Right lobe of liver (tissue), 6 donors: ENCODE data around the gene ALDH2. TPM values are rescaled to one million over a fixed set of nuclear protein-coding genes. Genes with fewer than 3 reads are reported as not detected.
"Not testable (repeated sequence)": the region's sequence is repeated elsewhere in the genome, so short reads cannot be mapped to it uniquely, and the experiment has no call there.

Experiments
- ATAC-seq, 4 donors: fragments of 200-7000 bp; cut with Tn5 transposase; one replicate each; pipeline ENCODE4 v1.9.1; 2020; ENCODE audit warnings: mild to moderate bottlenecking in 4 of 4, moderate library complexity in 4 of 4
- DNase-seq, 3 donors: peaks; one replicate each; pipeline ENCODE4 v3.0.0-alpha.2; 2020
- H3K27ac ChIP-seq, 3 donors: fragments of 200-600 bp; one replicate each; pipeline ENCODE4 v1.8.0; 2022
- H3K27me3 ChIP-seq, 2 donors: fragments of 200-600 bp; one replicate each; pipeline ENCODE4 v1.8.0; 2022
- H3K36me3 ChIP-seq, 4 donors: fragments of 200-600 bp; sonication (generic) in 1 of 4; one replicate each; pipeline versions ENCODE4 v1.5.1 to v1.8.0; 2017 to 2022; ENCODE audit warnings: control low read depth in 1 of 4
- H3K4me1 ChIP-seq, 4 donors: fragments of 200-600 bp; sonication (generic) in 1 of 4; one replicate each; pipeline versions ENCODE4 v1.5.1 to v1.8.0; 2017 to 2022; ENCODE audit warnings: control low read depth in 1 of 4
- H3K4me3 ChIP-seq, 3 donors: fragments of 200-600 bp; one replicate each; pipeline ENCODE4 v1.8.0; 2022
- H3K9me3 ChIP-seq, 4 donors: fragments of 200-600 bp; sonication (generic) in 1 of 4; one replicate each; pipeline versions ENCODE4 v1.5.1 to v1.8.0; 2017 to 2022; ENCODE audit warnings: control low read depth in 1 of 4
- POLR2A ChIP-seq: fragments of 450-650 bp; IDR thresholded peaks from one replicate; pipeline ENCODE4 v1.6.1; 2017; ENCODE audit warnings: antibody characterized with exemption, mild to moderate bottlenecking
- WGBS: methylation state at CpG from one replicate; pipeline ENCODE4 v1.1.6; 2018; ENCODE audit warnings: low coverage, low lambda C conversion rate; ENCODE audit not compliant: insufficient coverage; ENCODE audit errors: missing lambda C conversion rate; 5-methylcytosine and 5-hydroxymethylcytosine counted together
- intact Hi-C, 2 donors: fragments of 100-400 bp; cut with DNase I; formaldehyde crosslinking; loops; one replicate each; pipeline versions ENCODE4 v1.11.2 to v1.14.1; 2022
- long read RNA-seq: library from polyadenylated mRNA; unstranded; transcript quantifications from one replicate; pipeline ENCODE4 v2.0.0, GENCODE V29; 2019
- total RNA-seq, 6 experiments: library from RNA; depleted of rRNA in 2 of 6; stranded (reverse); fragments of >200 nt in 2 of 6; fragmentation: NEBNext Ultra II Directional in 3 of 6; extraction: Animal tissue kit (Norgen Biotek cat#: 25700) in 3 of 6; gene quantifications; one replicate each; pipeline versions ENCODE4 v1.1.0 to v1.2.4, GENCODE V29; 2016 to 2023
- TF ChIP-seq, protein P1 (sequence below), 4 donors: fragments of 200-600 bp in 3 of 4; fragments of 450-650 bp in 1 of 4; IDR thresholded peaks; one replicate each; pipeline versions ENCODE4 v1.5.1 to v1.8.0; 2016 to 2022; ENCODE audit warnings: antibody characterized with exemption in 4 of 4, mild to moderate bottlenecking in 2 of 4
- donor health status: DM: no; HTN: yes; CAD: no.
- donor health status: DM: no; HTN: no; CAD: no.
- donor health status: DM: no; HTN: no; CAD: no.
- donor health status: DM: no; HTN: yes; CAD: no.
- donor health status: DM: no; HTN: yes; CAD: no.

The ALDH2 gene
- total RNA-seq = 1,000 to 10,000 TPM in 2 of 6 experiments, 100 to 1,000 TPM in 4; 287 to 1,060 (median 749) TPM
- long read RNA-seq, full-length matches to known transcripts = 619 of 688 reads
- long read RNA-seq, partial matches to known transcripts = 43 of 688 reads
- long read RNA-seq, other reads (novel, unspliced or antisense) = 26 of 688 reads

DNA sequence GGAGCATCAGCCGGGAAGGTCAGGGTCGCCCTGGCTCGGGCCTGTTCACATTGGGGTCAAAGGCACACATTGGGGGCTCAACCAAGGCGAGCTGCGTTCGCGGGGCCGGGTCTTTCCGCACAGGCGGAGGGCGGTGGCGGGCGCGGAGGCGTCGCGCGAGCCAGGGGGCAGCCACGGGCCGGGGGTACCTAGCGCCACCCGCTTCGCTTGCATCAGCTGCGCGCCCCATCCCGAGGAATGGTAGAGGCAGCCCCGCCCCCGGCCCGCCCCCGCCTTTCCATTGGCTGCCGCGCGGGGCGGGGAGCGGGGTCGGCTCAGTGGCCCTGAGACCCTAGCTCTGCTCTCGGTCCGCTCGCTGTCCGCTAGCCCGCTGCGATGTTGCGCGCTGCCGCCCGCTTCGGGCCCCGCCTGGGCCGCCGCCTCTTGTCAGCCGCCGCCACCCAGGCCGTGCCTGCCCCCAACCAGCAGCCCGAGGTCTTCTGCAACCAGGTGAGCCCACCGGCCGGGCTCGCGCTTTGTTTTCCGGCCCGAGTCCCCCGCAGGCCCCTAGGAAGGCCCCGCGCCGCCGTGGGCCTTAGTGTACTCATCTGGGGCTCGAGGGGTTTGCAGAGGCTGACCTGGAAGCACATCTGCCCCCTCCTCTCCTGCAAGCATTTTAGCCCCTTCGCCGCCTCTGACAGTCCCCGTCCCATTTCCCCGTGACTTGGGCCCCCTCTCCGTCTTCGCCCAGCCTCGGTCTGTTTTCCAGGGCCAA, at the start of gene ALDH2:
TSS of gene ALDH2 (plus strand) at position 326 of the 754 bp plus-strand sequence. CDS start at position 376, 50 bp downstream.
- Histone ChIP-seq H3K9me3 (no peaks in the 10 kb centered on the region), H3K27me3 (no peaks in the 10 kb centered on the region), H3K27ac (peak within 1 kb of the TSS; percentile 92 to 99 (median 98)), H3K4me1 (peaks cover 0 to 42% (median 17%) of the 10 kb centered on the region in 4 donors), H3K36me3 (peaks cover 0 to 6% (median 0%) of the 10 kb centered on the region in 4 donors), H3K4me3 (peak within 1 kb of the TSS; percentile 93 to 98 (median 94))
- WGBS = 0% methylated on average over 11 of the region's 73 CpGs
- ATAC-seq (peak; percentile 90 to 98 (median 94)), DNase-seq (peak; percentile 88 to 91 (median 88))
- intact Hi-C loops = no loop called here
- TF ChIP-seq, protein P1, sequence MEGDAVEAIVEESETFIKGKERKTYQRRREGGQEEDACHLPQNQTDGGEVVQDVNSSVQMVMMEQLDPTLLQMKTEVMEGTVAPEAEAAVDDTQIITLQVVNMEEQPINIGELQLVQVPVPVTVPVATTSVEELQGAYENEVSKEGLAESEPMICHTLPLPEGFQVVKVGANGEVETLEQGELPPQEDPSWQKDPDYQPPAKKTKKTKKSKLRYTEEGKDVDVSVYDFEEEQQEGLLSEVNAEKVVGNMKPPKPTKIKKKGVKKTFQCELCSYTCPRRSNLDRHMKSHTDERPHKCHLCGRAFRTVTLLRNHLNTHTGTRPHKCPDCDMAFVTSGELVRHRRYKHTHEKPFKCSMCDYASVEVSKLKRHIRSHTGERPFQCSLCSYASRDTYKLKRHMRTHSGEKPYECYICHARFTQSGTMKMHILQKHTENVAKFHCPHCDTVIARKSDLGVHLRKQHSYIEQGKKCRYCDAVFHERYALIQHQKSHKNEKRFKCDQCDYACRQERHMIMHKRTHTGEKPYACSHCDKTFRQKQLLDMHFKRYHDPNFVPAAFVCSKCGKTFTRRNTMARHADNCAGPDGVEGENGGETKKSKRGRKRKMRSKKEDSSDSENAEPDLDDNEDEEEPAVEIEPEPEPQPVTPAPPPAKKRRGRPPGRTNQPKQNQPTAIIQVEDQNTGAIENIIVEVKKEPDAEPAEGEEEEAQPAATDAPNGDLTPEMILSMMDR (IDR thresholded peaks at IDR 0.05) = peak in 1 of 4 donors; percentile 26
- peak; percentile 96 for TF ChIP-seq POLR2A

DNA sequence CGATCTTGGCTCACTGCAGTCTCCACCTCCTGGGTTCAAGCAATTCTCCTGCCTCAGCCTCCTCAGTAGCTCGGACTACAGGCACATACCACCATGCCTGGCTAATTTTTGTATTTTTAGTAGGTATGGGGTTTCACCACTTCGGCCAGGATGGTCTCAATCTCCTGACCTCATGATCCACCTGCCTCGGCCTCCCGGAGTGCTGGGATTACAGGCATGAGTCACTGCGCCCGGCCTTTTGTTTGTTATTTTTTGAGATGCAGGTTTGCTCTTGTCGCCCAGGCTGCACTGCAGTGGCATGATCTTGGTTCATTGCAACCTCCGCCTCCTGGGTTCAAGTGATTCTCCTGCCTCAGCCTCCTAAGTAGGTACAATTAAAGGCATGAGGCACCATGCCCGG, 47.4 kb upstream of the ALDH2 start:
- H3K27ac ChIP-seq, H3K4me1 ChIP-seq, H3K27me3 ChIP-seq, H3K4me3 ChIP-seq, H3K9me3 ChIP-seq, intact Hi-C loops, ATAC-seq: not testable (repeated sequence)
- DNase-seq = peak in 1 of 3 donors; percentile 23
- peaks cover 0 to 48% (median 13%) of the 10 kb centered on the region in 4 donors for H3K36me3 ChIP-seq
- WGBS = 89% methylated on average over 8 of the region's 10 CpGs

DNA sequence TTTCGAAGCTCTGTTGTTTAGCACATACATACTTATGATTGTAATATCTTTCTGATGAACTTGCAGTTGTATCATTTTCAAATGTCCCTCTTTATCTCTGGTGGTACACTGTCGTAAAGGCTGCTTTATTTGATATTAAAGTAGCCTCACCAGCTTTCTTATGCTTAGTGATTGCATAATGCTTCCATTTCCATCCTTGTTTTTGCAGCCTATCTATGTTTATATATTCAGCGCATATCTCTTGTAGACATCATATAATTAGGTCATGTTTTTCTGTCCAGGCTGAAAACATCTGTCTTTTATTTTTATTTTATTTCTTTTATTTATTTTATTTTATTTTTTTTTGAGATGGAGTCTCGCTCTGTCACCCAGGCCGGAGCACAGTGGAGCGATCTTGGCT, 46.3 kb upstream of the ALDH2 start:
- WGBS = 85% methylated on average over 6 of the region's 6 CpGs
- intact Hi-C loops = no loop called here

DNA sequence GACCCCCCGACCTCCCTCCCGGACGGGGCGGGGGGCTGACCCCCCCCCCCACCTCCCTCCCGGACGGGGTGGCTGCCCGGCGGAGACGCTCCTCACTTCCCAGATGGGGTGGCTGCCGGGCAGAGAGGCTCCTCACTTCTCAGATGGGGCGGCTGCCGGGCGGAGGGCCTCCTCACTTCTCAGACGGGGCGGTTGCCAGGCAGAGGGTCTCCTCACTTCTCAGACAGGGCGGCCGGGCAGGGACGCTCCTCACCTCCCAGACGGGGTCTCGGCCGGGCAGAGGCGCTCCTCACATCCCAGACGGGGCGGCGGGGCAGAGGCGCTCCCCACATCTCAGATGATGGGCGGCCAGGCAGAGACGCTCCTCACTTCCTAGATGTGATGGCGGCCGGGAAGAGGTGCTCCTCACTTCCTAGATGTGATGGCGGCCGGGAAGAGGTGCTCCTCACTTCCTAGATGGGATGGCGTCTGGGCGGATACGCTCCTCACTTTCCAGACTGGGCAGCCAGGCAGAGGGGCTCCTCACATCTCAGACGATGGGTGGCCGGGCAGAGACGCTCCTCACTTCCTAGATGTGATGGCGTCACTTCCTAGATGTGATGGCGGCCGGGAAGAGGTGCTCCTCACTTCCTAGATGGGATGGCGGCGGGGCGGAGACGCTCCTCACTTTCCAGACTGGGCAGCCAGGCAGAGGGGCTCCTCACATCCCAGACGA, 42.9 kb upstream of the ALDH2 start:
- H3K9me3 ChIP-seq, intact Hi-C loops, H3K4me3 ChIP-seq, H3K4me1 ChIP-seq, H3K27ac ChIP-seq, ATAC-seq, H3K27me3 ChIP-seq: not testable (repeated sequence)
- WGBS = 100% methylated on average over 6 of the region's 46 CpGs
- DNase-seq = peak in 1 of 3 donors; percentile 27
- peaks cover 0 to 29% (median 10%) of the 10 kb centered on the region in 4 donors for H3K36me3 ChIP-seq

More for the DNA sequence above, 46.3 kb upstream of the ALDH2 start:
- no peak for ATAC-seq
- TF ChIP-seq POLR2A = no peak
- TF ChIP-seq, protein P1 (IDR thresholded peaks at IDR 0.05) = no peak
- Histone ChIP-seq H3K27ac (no peak overlapping the region), H3K27me3 (no peaks in the 10 kb centered on the region), H3K36me3 (peaks cover 0 to 42% (median 12%) of the 10 kb centered on the region in 4 donors), H3K4me3 (no peak overlapping the region), H3K9me3 (no peaks in the 10 kb centered on the region), H3K4me1 (no peaks in the 10 kb centered on the region)
- DNase-seq = no peak

DNA sequence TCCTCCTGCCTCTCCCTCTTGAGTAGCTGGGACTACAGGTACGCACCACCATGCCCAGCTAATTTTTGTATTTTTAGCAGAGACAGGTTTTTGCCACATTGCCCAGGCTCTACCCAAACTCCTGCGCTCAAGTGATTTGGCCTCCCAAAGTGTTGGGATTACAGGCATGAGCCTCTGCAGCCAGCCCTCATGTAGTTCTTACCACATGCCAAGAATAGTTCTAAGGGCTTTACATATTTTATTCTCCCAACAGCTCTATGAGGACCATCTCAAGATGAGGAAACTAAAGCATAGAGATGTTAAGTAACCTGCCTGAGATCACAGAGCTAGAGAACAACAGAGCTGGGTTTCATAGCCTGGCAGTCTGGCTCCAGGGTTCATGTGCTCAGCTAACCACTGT, 37.9 kb upstream of the ALDH2 start:
- Histone ChIP-seq H3K4me1 (no peaks in the 10 kb centered on the region), H3K27me3 (no peaks in the 10 kb centered on the region), H3K27ac (no peak overlapping the region), H3K36me3 (peaks cover 0 to 12% (median 4%) of the 10 kb centered on the region in 4 donors), H3K4me3 (no peak overlapping the region), H3K9me3 (no peaks in the 10 kb centered on the region)
- ATAC-seq = no peak
- peak in 1 of 3 donors; percentile 1 for DNase-seq
- no CpG with 5 or more reads among the region's 2 CpGs for WGBS
- intact Hi-C loops = no loop called here
- TF ChIP-seq POLR2A = no peak
- TF ChIP-seq, protein P1 (IDR thresholded peaks at IDR 0.05) = no peak
